Gastroesophageal sphincter (tissue), 3 donors: Measurements from ENCODE around the gene THBS1.

Source experiments
- POLR2A ChIP-seq, 2 donors: fragments of 450-650 bp; IDR thresholded peaks; one replicate each; pipeline ENCODE4 v1.6.1; 2017; ENCODE audit warnings: antibody characterized with exemption in 2 of 2, mild to moderate bottlenecking in 2 of 2, moderate library complexity in 1 of 2
- POLR2AphosphoS5 ChIP-seq: sonication (generic); formaldehyde crosslinking; IDR thresholded peaks from one replicate; pipeline ENCODE4 v1.6.1; 2017; ENCODE audit warnings: antibody characterized with exemption
- TF ChIP-seq, protein P1 (sequence below), 4 experiments: fragments of 200-600 bp in 2 of 4; fragments of 450-650 bp in 2 of 4; sonication (generic) in 1 of 4; IDR thresholded peaks; one replicate each; pipeline ENCODE4 v1.5.1; 2017 to 2019; ENCODE audit warnings: antibody characterized with exemption in 4 of 4, mild to moderate bottlenecking in 2 of 4, moderate library complexity in 2 of 4

DNA sequence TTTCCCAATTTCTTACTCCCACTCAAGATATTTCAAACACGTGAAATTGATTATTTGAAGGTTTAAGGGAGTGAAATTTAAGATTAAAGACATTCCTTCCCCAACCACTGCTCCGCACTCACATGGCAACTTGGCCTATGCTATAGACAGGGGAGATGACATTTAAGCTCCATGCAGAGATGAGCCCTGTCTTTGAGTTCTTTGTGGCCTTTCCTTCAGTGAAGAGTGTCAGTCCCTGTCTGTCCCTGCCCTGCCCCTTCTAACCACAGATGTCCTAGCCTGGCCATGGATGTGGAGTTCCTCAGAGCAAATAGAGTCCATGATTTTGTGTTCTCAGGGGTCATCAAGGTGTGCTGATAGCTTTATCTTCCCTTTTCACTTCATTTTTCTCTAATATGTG, 29.4 kb upstream of the THBS1 start:
- TF ChIP-seq, protein P1, sequence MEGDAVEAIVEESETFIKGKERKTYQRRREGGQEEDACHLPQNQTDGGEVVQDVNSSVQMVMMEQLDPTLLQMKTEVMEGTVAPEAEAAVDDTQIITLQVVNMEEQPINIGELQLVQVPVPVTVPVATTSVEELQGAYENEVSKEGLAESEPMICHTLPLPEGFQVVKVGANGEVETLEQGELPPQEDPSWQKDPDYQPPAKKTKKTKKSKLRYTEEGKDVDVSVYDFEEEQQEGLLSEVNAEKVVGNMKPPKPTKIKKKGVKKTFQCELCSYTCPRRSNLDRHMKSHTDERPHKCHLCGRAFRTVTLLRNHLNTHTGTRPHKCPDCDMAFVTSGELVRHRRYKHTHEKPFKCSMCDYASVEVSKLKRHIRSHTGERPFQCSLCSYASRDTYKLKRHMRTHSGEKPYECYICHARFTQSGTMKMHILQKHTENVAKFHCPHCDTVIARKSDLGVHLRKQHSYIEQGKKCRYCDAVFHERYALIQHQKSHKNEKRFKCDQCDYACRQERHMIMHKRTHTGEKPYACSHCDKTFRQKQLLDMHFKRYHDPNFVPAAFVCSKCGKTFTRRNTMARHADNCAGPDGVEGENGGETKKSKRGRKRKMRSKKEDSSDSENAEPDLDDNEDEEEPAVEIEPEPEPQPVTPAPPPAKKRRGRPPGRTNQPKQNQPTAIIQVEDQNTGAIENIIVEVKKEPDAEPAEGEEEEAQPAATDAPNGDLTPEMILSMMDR (IDR thresholded peaks at IDR 0.05): no peak
- TF ChIP-seq POLR2A (IDR thresholded peaks at IDR 0.05) (no peak), POLR2AphosphoS5 (no peak)
